Measurements from ENCODE around the gene PTP4A2.
"Not testable (repeated sequence)": the region's sequence is repeated elsewhere in the genome, so short reads cannot be mapped to it uniquely, and the experiment has no call there.

The PTP4A2 gene

GRCh38 chr1:31923901-31924535 lies 14.2 kb downstream of the PTP4A2 start:
- no peak for DNase-seq

DNA sequence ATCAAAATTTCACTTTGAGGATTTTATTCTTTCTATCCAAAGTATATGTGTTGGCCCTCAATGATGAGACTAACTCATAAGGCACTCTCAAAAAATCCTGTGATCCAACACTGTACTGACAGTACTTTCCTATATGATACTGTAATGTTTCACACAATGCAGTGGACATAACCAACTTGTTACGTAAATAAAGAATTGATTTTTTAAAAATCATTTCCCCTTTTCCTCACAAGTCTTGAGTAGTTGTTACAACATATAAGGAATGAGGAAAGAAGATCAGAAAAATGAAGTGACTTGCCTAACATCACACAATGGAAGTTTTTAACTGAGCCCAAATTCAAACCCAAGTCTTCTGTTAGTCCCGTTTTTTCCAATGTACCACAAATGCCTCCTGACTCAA lies 17.2 kb downstream of the PTP4A2 start:
- DNase-seq = no peak

- DNase-seq = no peak
These were observed 18.6 kb downstream of the PTP4A2 start for GRCh38 chr1:31919591-31919990.

DNA sequence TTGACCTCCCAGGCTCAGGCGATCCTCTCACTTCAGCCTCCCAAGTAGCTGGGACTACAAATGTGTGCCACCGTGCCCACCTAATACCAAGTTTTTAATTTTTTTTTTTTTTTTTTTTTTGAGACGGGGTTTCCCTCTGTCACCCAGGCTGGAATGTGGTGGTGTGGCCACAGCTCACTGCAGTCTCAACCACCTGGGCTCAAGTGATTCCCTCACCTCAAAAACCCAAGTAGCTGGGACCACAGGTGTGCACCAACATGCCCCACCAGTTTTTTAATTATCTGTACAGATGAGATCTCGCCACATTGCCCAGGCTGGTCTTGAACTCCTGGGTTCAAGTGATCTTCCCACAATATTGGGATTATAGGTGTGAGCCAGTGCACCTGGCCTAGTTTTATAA lies 22.7 kb downstream of the PTP4A2 start:
- no peak for DNase-seq

DNA sequence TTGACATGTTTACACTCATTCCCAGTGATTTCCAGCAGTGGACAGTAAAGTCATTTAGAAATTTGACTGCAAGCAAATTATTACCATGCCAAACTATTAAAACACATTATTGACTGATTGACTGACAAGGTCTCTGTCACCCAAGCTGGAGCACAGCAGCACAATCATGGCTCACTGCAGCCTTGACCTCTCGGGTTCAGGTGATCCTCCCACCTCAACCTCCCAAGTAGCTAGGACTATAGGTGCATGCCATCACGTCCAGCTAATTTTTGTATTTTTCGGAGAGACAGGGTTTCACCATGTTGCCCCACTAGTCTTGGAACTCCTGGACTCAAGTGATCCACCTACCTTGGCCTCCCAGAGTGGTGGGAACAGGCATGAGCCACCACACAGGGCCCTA lies 24.2 kb downstream of the PTP4A2 start:
- no peak for DNase-seq

- no peak for DNase-seq
These were observed 25.3 kb downstream of the PTP4A2 start for GRCh38 chr1:31912839-31913239.

- DNase-seq = no peak
These were observed 26.0 kb downstream of the PTP4A2 start for GRCh38 chr1:31911994-31912780.

DNA sequence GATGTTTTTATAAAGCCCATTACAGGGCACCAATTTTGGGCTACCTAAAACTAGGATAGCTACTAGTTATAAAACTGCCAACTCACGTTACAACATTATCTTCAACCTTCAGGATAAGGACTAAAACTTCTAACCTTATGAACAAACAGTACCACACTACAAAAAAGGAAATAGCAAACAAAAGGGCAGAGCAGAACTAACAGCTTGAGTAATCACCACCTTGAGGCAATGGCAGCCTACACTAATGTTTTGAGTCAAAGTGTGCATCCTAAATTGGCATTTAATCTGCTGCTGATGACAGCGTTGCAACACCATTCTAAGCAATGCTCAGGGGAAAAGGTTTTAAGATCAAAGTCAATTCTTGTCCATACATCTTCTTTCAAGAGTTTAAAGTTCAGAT lies 27.2 kb downstream of the PTP4A2 start:
- no peak for DNase-seq

DNA sequence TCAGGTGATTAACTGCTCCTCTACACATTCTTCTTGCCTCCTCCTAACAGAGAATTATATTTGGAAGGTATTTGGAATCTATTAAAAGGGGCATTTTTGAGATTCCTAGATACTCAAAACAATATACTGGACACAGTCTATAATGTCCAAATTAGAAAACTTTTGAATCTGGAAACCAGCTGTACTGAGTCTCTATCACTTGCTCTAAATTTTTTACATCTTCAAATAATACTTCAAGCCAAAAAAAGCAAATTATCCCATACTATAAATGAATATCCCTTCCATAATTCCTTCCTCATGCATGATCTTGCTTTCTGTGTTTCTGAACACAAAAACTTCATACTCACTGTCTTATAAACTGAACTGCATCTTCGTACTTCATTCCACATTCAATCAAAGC lies 28.5 kb downstream of the PTP4A2 start:
- DNase-seq = no peak

GRCh38 chr1:31906557-31906956 lies 31.6 kb downstream of the PTP4A2 start:
- no peak for DNase-seq

DNA sequence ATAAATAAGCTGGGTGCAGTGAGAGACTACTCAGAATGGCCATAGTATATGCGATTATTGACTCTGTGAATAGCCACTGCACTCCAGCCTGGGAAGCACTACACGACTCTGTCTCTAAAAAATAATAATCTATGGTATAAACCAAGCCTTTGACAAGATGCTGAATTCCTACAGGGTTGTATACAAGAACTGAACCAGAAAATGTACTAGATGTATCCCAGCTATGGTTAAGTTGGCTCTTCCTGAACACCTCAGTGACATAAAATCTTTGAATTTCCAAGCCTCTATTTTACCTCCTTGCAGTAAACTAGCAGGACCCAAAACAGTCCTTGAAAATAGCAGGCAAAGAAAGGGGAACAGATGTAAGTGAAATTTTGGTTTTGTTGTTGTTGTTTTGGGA lies 32.5 kb downstream of the PTP4A2 start:
- no peak for DNase-seq

DNA sequence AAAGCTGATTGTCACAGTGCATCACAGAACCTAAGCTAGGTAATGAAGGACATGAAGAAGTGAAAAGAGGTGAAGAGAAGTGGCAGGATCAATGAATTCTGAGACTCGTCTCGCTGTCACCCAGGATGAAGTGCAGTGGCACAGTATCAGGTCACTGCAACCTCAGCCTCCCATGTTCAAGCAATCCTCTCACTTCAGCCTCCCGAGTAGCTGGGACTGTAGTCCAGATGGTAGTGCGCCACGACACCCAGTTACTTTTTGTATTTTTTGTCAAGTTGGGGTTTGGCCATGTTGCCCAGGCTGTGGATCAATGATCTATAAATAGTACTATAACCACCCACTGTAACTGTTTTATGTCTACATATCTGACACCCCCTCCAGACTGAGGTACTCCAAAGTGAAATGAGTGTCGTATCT lies 33.1 kb downstream of the PTP4A2 start:
- no peak for DNase-seq

DNA sequence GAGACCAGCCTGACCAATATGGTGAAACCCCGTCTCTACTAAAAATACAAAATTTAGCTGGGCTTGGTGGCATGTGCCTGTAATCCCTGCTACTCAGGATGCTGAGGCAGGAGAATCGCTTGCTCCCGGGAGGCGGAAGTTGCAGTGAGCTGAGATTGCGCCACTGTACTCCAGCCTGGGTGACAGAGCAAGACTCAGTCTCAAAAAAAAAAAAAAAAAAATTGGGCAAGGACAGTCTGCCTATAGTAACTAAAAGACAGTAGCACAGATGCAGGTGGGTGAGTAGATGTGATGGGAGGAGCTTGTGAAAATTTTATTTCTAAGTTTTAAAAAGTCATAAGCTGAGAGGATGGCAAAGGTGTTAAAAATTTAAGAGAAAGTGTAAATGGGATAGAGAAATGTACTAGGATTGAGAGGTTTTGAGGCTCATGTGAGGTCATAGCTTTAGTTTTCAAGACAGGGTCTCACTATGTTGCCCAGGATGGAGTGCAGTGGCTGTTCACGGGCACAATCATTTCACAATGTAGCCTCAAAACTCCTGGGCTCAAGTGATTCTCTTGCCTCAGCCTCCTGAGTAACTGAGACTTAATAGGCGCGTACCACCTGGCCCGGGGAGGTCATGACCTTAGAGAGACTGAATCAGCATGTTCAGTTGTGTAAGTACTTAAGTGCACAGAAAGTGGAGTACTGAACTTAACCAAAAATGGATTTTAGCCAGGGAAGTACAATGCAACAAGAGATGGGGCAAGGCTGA lies 33.7 kb downstream of the PTP4A2 start:
- no peak for DNase-seq

- DNase-seq = no peak
These were observed 35.7 kb downstream of the PTP4A2 start for GRCh38 chr1:31902510-31902860.

DNA sequence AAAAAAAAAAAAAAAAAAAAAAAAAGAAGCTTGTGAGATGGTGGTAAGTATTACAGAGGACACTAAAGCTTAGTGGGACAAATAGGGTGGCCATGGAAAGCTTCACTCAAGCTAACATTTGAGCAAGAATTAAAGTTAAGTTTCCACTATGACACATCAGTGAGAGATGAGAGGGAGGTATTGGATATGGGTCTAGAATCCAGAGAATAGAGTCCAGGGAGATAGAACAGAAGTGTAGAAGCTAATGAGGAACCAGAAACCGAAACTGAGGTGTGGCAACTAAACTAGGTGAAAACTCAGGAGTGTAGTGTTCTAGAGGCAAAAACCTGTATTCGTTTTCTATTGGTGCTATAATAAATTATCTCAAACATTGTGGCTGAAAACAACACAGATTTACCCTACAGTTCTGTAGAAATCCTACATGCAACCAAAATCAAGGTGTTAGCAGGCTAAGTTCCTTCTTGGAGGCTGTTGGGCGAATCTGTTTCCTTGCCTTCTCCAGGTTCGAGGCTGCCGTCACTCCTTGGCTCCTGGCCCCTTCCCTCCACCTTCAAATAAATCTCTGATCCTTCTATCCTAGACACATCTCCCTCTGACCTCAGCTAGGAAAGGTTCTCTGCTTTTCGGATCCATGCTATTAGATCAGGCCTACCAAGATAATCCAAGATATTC lies 36.2 kb downstream of the PTP4A2 start:
- no peak for DNase-seq

GRCh38 chr1:31900790-31901189 lies 37.4 kb downstream of the PTP4A2 start:
- no peak for DNase-seq

GRCh38 chr1:31897526-31898100 lies 40.6 kb downstream of the PTP4A2 start:
- no peak for DNase-seq

- not testable (repeated sequence) for DNase-seq
These were observed 42.5 kb downstream of the PTP4A2 start for GRCh38 chr1:31895474-31896198.

DNA sequence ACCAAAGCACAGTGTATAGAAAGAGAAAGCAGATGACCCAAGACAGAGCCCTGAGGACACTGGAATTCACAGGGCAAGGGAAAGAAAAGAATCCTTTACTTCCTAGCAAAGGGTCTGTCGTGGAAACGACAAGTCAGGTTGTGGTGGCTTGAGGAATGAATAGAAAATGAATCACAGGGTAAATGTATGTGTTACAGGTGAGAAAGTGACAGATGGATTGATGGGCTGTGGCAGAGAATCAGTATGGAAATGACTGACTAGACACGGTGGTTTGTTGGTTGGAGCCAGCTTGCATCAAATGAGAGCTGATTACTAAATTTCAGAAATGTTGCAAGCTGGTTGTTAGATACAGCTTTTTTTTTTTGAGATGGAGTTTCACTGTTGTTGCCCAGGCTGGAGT lies 46.9 kb downstream of the PTP4A2 start:
- DNase-seq = no peak

GRCh38 chr1:31888291-31888690 lies 49.9 kb downstream of the PTP4A2 start:
- DNase-seq = no peak

GRCh38 chr1:31886866-31887265 lies 51.3 kb downstream of the PTP4A2 start:
- no peak for DNase-seq

DNA sequence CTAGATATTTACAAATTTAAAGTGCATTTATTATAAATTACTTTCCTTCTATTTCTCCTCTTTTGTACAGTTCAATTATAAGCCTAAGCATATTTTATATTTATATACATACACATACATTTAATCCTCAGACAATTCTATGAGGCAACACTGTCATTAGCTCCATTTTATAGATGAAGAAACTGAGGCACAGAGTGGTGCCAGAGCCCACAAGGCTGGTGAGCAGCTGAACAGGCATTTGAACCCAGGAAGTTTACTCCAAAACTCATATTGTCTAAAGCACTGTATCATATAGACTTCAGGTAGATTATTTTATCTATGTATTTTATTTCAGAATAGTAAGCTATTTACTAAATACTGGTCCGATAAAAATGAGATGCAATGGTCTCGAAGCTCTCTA lies 52.3 kb downstream of the PTP4A2 start:
- DNase-seq = no peak

Data from NCI-H345 (cell line).